NCI-H1694 (cell line): ENCODE measurements around the gene IL17RD.

ENCODE experiments used
- DNase-seq: peaks from one replicate; lab custom pipeline; 2025; lab: John Stamatoyannopoulos, UW

Gene IL17RD

GRCh38 chr3:57065588-57065987 lies 99.6 kb downstream of the IL17RD start:
- no peak for DNase-seq

- no peak for DNase-seq
These were observed 100.6 kb downstream of the IL17RD start for GRCh38 chr3:57064572-57064971.

- no peak for DNase-seq
These were observed 101.2 kb downstream of the IL17RD start for GRCh38 chr3:57064001-57064400.

- DNase-seq: no peak
These were observed 102.1 kb downstream of the IL17RD start for GRCh38 chr3:57063032-57063431.

- no peak for DNase-seq
These were observed 103.0 kb downstream of the IL17RD start for GRCh38 chr3:57062101-57062631.

- DNase-seq: no peak
These were observed 103.6 kb downstream of the IL17RD start for GRCh38 chr3:57061556-57061955.

- no peak for DNase-seq
These were observed 104.9 kb downstream of the IL17RD start, which contains the start of gene SPATA12 for GRCh38 chr3:57060089-57060821. Gene SPATA12, plus strand, starts transcription at chr3:57060664. Its CDS starts 13,031 bp downstream, at chr3:57073695.

- DNase-seq: no peak
These were observed 105.7 kb downstream of the IL17RD start for GRCh38 chr3:57059411-57059810.

- DNase-seq: no peak
These were observed 107.8 kb downstream of the IL17RD start for GRCh38 chr3:57057351-57057750.

GRCh38 chr3:57053122-57053521 lies 112.0 kb downstream of the IL17RD start:
- no peak for DNase-seq

GRCh38 chr3:57052662-57053061 lies 112.5 kb downstream of the IL17RD start:
- DNase-seq: no peak

GRCh38 chr3:57048728-57049127 lies 116.4 kb downstream of the IL17RD start:
- no peak for DNase-seq

- peak; percentile 1 for DNase-seq
These were observed 117.0 kb downstream of the IL17RD start for GRCh38 chr3:57048052-57048671.

GRCh38 chr3:57046101-57046765 lies 118.9 kb downstream of the IL17RD start:
- no peak for DNase-seq

- DNase-seq: no peak
These were observed 121.6 kb downstream of the IL17RD start for GRCh38 chr3:57043518-57043917.

- DNase-seq: no peak
These were observed 123.5 kb downstream of the IL17RD start for GRCh38 chr3:57041674-57042073.
